Peyer's patch (tissue), 4 donors: ENCODE measurements around the gene NME4. TPM values are rescaled to one million over a fixed set of nuclear protein-coding genes. Genes with fewer than 3 reads are reported as not detected.
"Not testable (repeated sequence)": the region's sequence is repeated elsewhere in the genome, so short reads cannot be mapped to it uniquely, and the experiment has no call there.

Source experiments
- DNase-seq, 3 donors: peaks; one replicate each; pipeline ENCODE4 v3.0.0-alpha.2; 2017 to 2019
- H3K27ac ChIP-seq, 4 donors: fragments of 200-600 bp; sonication (generic); one replicate each; pipeline ENCODE4 v1.5.1; 2016 to 2019
- H3K27me3 ChIP-seq, 2 donors: fragments of 200-600 bp; sonication (generic); one replicate each; pipeline ENCODE4 v1.5.1; 2019
- H3K36me3 ChIP-seq, 3 donors: fragments of 200-600 bp; sonication (generic); one replicate each; pipeline ENCODE4 v1.5.1; 2016 to 2019
- H3K4me1 ChIP-seq, 4 donors: fragments of 200-600 bp; sonication (generic); one replicate each; pipeline ENCODE4 v1.5.1; 2016 to 2019
- H3K4me3 ChIP-seq, 4 donors: fragments of 200-600 bp; sonication (generic); 1 replicate in 3 of 4; 2 replicates in 1 of 4; pipeline ENCODE4 v1.5.1; 2016 to 2019; ENCODE audit warnings: mild to moderate bottlenecking in 1 of 4
- H3K9me3 ChIP-seq, 4 donors: fragments of 200-600 bp; sonication (generic); one replicate each; pipeline ENCODE4 v1.5.1; 2016 to 2019; ENCODE audit warnings: mild to moderate bottlenecking in 1 of 4
- POLR2A ChIP-seq, 2 donors: fragments of 450-650 bp; IDR thresholded peaks; one replicate each; pipeline ENCODE4 v1.5.1; 2017; ENCODE audit warnings: antibody characterized with exemption in 2 of 2, mild to moderate bottlenecking in 2 of 2, moderate library complexity in 2 of 2
- total RNA-seq, 4 donors: library from RNA; depleted of rRNA; stranded (reverse); fragments of >200 nt; gene quantifications; one replicate each; pipeline ENCODE4 v1.1.0, GENCODE V29; 2016
- TF ChIP-seq, protein P1 (sequence below), 6 experiments: fragments of 450-650 bp in 4 of 6; fragments of 200-600 bp in 2 of 6; sonication (generic) in 1 of 6; IDR thresholded peaks; one replicate each; pipeline ENCODE4 v1.5.1; 2017 to 2019; ENCODE audit warnings: antibody characterized with exemption in 6 of 6, mild to moderate bottlenecking in 3 of 6, moderate library complexity in 1 of 6

Gene NME4
- 10 to 100 TPM in 3 of 4 donors, 1 to 10 TPM in 1; 9.6 to 65.2 (median 29.5) TPM for total RNA-seq

DNA sequence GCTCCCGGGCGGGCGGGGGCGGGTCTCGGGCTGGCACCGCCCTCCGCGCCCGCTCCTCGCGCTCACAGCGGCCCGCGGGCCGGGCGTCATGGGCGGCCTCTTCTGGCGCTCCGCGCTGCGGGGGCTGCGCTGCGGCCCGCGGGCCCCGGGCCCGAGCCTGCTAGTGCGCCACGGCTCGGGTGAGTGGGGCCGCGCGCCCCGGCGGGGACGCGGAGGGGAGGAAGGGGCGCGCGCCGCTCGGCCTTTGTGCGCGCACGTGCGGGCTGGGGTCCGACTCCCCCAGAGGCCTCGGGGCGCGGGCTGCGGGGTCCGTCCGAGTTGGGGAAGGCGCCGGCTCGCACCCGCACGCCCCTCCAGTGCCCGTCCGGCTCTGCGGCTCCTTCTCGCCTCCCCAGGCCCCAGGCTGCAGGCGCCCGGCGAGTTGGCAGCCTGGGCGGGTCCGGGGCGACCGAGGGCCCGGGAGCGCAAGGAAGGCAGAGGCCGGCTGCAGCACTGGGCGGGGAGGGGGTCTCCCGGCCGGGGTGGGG, at the start of gene NME4:
NME4 (plus strand) TSS at position 65 of the 527 bp plus-strand sequence; CDS start at position 89, 24 bp downstream.
- H3K36me3 ChIP-seq, result no peaks in the 10 kb centered on the region
- H3K9me3 ChIP-seq, result no peaks in the 10 kb centered on the region
- no peak for TF ChIP-seq POLR2A (IDR thresholded peaks at IDR 0.05)
- TF ChIP-seq, protein P1, sequence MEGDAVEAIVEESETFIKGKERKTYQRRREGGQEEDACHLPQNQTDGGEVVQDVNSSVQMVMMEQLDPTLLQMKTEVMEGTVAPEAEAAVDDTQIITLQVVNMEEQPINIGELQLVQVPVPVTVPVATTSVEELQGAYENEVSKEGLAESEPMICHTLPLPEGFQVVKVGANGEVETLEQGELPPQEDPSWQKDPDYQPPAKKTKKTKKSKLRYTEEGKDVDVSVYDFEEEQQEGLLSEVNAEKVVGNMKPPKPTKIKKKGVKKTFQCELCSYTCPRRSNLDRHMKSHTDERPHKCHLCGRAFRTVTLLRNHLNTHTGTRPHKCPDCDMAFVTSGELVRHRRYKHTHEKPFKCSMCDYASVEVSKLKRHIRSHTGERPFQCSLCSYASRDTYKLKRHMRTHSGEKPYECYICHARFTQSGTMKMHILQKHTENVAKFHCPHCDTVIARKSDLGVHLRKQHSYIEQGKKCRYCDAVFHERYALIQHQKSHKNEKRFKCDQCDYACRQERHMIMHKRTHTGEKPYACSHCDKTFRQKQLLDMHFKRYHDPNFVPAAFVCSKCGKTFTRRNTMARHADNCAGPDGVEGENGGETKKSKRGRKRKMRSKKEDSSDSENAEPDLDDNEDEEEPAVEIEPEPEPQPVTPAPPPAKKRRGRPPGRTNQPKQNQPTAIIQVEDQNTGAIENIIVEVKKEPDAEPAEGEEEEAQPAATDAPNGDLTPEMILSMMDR (IDR thresholded peaks at IDR 0.05), result no peak
- H3K27ac ChIP-seq, result peak within 1 kb of the TSS in 3 of 4 donors; percentile 77 to 86 (median 80)
- DNase-seq, result peak in 1 of 3 donors; percentile 54
- H3K4me1 ChIP-seq, result peaks cover 0 to 24% (median 0%) of the 10 kb centered on the region in 4 donors
- H3K4me3 ChIP-seq, result peak within 1 kb of the TSS; percentile 53 to 83 (median 74)
- H3K27me3 ChIP-seq, result no peaks in the 10 kb centered on the region

DNA sequence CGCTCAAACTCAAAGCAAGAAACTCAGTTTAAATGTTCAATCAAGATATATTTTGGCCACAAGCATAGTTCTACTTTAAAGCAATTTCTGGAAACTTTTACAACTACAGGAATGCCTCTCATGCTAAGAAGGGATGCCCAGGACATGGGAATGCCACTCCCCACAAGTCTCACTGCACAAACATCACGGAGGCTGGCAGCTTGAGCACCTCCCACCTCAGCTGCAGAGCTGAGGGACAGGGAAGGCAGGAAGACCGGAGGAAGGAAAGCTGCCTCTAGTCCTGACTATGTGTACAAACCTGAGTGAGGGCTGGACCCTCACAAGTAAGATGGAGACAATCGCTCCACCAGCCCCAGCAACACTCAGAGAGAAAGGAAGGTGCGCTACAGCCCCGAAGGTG, 49.8 kb upstream of the NME4 start:
- H3K27me3 ChIP-seq, result no peaks in the 10 kb centered on the region
- H3K9me3 ChIP-seq, result no peaks in the 10 kb centered on the region
- no peak overlapping the region for H3K27ac ChIP-seq
- peaks cover 0 to 20% (median 8%) of the 10 kb centered on the region in 4 donors for H3K4me1 ChIP-seq
- TF ChIP-seq, protein P1 (IDR thresholded peaks at IDR 0.05), result no peak
- no peak for TF ChIP-seq POLR2A (IDR thresholded peaks at IDR 0.05)
- H3K4me3 ChIP-seq, result no peak overlapping the region
- no peak for DNase-seq
- H3K36me3 ChIP-seq, result peaks cover 0 to 37% (median 0%) of the 10 kb centered on the region in 3 donors

DNA sequence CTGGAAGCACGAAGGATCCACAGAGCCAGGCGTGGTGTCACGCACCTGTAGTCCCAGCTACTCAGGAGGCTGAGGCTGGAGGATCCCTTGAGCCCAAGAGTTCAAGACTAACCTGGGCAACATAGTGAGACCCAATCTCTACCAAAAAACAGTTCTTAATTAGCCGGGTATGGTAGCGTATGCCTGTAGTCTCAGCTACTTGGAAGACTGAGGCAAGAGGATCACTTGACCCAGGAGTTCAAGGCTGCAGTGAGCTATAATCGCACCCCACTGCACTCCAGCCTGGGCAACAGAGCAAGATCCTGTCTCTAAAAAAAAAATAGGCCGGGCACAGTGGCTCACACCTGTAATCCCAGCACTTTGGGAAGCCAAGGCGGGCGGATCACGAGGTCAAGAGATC, 48.5 kb upstream of the NME4 start:
- peaks cover 0 to 33% (median 0%) of the 10 kb centered on the region in 3 donors for H3K36me3 ChIP-seq
- not testable (repeated sequence) for DNase-seq, H3K27ac ChIP-seq, H3K9me3 ChIP-seq, H3K4me3 ChIP-seq, H3K27me3 ChIP-seq
- peaks cover 0 to 25% (median 12%) of the 10 kb centered on the region in 4 donors for H3K4me1 ChIP-seq

DNA sequence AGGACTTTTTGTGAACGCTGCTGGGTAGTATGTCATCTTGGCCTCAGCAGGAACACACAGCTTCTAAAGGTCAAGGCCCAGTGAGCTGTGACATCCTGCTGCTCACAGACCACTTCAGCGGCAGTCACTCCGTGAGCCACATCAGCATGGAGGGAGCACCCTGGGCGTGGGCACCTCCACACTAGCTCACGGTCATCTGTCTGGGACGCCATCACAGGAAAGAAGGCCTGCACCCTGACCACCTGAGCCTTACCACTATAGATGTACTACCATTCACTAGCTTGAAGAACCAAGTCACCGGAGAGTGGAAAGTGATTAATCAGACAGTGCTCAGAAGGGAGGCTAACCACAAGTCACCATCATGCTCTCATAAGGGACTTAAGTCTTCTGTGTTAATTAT, 47.8 kb upstream of the NME4 start:
- Histone ChIP-seq H3K4me1 (peaks cover 0 to 27% (median 13%) of the 10 kb centered on the region in 4 donors), H3K27me3 (no peaks in the 10 kb centered on the region), H3K27ac (no peak overlapping the region), H3K36me3 (peaks cover 0 to 28% (median 0%) of the 10 kb centered on the region in 3 donors), H3K9me3 (no peaks in the 10 kb centered on the region), H3K4me3 (no peak overlapping the region)
- no peak for DNase-seq
- TF ChIP-seq, protein P1 (IDR thresholded peaks at IDR 0.05), result no peak
- no peak for TF ChIP-seq POLR2A (IDR thresholded peaks at IDR 0.05)

DNA sequence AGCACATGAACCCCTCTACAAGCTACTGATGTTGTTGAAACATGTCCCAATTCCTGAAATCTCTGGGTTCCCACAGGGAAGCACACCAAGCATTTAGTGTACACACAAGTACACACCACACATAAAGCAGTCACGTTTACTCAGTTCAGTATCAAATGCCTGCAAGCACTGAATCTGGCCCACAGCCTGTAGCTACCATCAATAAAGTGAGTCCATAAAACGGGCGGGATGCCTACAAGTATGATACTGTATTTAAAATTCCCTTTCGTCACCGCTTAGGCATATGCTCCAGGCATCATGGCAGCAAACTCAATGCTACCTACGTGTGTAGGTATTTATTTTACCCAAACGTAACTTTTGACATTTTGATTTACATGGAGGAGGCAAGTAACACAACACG, 46.8 kb upstream of the NME4 start:
- no peak for DNase-seq
- Histone ChIP-seq H3K36me3 (peaks cover 0 to 20% (median 0%) of the 10 kb centered on the region in 3 donors), H3K27me3 (no peaks in the 10 kb centered on the region), H3K4me1 (peaks cover 0 to 26% (median 13%) of the 10 kb centered on the region in 4 donors), H3K27ac (no peak overlapping the region), H3K9me3 (no peaks in the 10 kb centered on the region), H3K4me3 (no peak overlapping the region)
- TF ChIP-seq, protein P1 (IDR thresholded peaks at IDR 0.05), result no peak
- TF ChIP-seq POLR2A (IDR thresholded peaks at IDR 0.05), result no peak

DNA sequence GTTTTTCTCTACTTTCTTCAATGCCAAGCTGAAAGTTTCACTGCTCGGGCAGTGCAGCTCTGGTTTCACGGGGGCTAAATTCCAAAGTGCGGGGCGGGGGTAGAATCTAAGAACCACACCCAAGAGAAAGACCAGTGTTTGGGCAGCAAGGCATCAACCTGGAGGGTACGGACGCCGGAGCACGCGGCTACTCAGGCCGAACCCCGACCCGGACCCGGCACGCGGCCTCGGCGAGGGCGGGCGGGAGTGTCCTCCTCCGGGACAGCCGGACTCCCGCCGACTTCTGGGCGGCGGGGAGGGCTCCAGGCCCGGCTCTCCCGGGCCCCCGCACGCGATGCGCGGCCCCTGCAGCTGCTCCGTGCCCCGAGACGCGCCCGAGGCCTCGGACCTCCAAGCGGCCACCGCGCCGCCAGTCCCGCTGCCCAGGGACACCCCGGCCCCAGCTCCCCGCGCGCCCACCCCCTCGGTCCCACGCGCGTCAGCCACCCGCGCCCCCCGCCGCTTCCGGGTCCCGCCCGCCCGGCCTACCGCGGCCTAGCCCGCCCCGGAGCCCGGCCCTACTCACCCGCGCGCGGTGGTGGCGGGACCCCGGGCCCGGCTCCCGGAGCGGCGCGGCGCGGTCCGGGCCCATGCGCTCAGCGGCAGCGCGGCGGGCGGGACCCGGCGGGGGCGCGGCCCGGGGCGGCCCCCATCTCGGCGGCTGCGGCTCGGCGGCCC, 45.0 kb upstream of the NME4 start:
- Histone ChIP-seq H3K9me3 (no peaks in the 10 kb centered on the region), H3K4me3 (peak overlapping the region; percentile 59 to 93 (median 86)), H3K4me1 (peaks cover 0 to 23% (median 13%) of the 10 kb centered on the region in 4 donors), H3K27me3 (no peaks in the 10 kb centered on the region), H3K36me3 (peaks cover 0 to 3% (median 0%) of the 10 kb centered on the region in 3 donors), H3K27ac (peak overlapping the region; percentile 71 to 90 (median 79))
- peak in 2 of 3 donors; percentile 71 to 76 for DNase-seq
- TF ChIP-seq POLR2A (IDR thresholded peaks at IDR 0.05), result peak in 1 of 2 donors; percentile 42
- TF ChIP-seq, protein P1 (IDR thresholded peaks at IDR 0.05), result no peak
